ENCODE results near the gene IRX1. TPM values are rescaled to one million over a fixed set of nuclear protein-coding genes. Genes with fewer than 3 reads are reported as not detected.

The IRX1 gene
- total RNA-seq, result 7.5 TPM
- long read RNA-seq, transcript IRX1-201 (4 exons, 1,858 nt), result major isoform, 12 of 15 reads
- long read RNA-seq, partial matches to known transcripts, result 2 of 15 reads
- long read RNA-seq, other reads (novel, unspliced or antisense), result 1 of 15 reads

DNA sequence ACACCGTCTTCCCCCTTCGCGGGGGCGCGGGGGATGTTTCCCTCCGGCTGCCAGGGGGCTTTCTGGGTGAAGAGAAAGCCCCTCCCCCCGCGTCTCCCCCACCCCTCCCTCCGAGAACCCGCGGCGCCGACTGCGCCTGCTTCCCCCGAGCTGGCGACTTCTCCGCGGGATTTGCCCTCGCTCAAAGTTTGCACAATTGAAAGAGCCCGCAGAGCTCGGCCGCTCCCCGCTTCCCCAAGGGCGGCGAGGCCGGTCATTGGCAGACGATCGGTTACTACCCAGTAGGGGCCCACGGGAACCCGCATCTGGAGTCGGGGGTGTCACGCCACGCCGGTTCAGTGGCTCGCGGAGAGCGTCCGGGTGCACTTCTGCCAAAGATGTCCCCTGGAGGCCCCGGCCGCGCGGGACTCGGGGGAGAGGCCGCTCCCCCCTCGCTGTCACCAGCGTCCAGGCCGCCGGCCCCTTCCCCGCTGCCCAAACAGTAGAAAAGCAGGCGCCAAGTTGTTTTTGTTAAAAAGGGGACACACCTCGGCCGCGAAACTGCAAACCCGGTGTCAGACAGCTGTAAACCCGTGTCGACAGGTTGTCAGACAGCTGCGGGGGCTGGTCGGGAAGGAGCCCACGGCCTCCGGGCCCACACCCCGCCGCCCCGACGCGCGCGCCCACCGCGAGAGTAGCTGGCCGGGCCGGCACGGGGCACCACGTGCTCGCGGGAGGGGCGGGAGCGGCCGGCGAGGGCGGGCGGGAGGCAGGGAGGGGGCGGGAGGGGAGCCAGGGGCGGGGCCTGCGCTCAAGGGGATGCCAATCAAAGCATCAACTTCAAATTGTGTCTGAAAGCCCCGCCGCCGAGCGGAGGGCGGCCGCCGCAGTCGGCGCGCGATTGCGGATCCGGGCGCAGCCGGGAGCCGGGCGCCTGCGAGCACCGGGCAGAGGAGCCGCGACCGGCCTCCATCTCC, at the start of gene IRX1:
IRX1 (plus strand) TSS at position 827 of the 956 bp plus-strand sequence. CDS start 274 bp downstream, outside the sequence.
- peaks cover 96% of the 10 kb centered on the region for H3K27me3 ChIP-seq
- ATAC-seq (peak; percentile 70), DNase-seq (peak; percentile 82)
- no peaks in the 10 kb centered on the region for H3K9me3 ChIP-seq
- H3K27ac ChIP-seq, result no peak within 1 kb of the TSS
- intact Hi-C loops (cut with DNase I), result no loop called here
- no peak for TF ChIP-seq CTCF (IDR thresholded peaks at IDR 0.05)
- peak within 1 kb of the TSS; percentile 41 for H3K4me3 ChIP-seq
- H3K36me3 ChIP-seq, result no peaks in the 10 kb centered on the region
- H3K4me1 ChIP-seq, result peaks cover 11% of the 10 kb centered on the region

- Histone ChIP-seq H3K9me3 (no peaks in the 10 kb centered on the region), H3K36me3 (no peaks in the 10 kb centered on the region), H3K4me1 (no peaks in the 10 kb centered on the region), H3K27ac (no peak overlapping the region), H3K27me3 (no peaks in the 10 kb centered on the region), H3K4me3 (no peak overlapping the region)
- DNase-seq (no peak), ATAC-seq (no peak)
- TF ChIP-seq CTCF (IDR thresholded peaks at IDR 0.05), result no peak
- intact Hi-C loops (cut with DNase I), result no loop called here
Observed at GRCh38 chr5:3546028-3546427, 49.6 kb upstream of the IRX1 start.

DNA sequence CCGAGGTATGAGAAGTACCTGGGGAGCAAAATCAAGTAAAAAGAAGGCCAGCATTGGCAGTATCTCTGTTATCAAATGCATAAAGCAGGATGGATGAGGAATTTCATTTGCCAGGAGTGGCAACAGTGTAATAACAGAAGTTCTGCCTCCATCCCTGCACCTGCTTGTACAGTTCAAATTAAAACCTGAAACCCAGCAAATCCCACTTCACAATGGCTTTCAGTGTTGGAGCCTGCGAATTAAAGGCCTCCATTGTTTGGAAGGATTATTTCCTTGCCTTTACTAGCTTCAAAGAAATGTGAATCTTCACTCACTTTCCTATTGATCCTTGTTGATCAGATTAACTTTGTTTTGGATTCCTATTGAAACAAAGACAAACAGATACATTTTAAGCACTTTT, 31.5 kb upstream of the IRX1 start:
- Histone ChIP-seq H3K27me3 (no peaks in the 10 kb centered on the region), H3K27ac (no peak overlapping the region), H3K4me1 (no peaks in the 10 kb centered on the region), H3K36me3 (no peaks in the 10 kb centered on the region), H3K4me3 (no peak overlapping the region), H3K9me3 (peaks cover 3% of the 10 kb centered on the region)
- ATAC-seq (no peak), DNase-seq (no peak)
- intact Hi-C loops (cut with DNase I), result no loop called here
- TF ChIP-seq CTCF (IDR thresholded peaks at IDR 0.05), result no peak

- no peaks in the 10 kb centered on the region for H3K27me3 ChIP-seq
- intact Hi-C loops (cut with DNase I), result no loop called here
- no peaks in the 10 kb centered on the region for H3K36me3 ChIP-seq
- DNase-seq (no peak), ATAC-seq (peak; percentile 59)
- H3K4me1 ChIP-seq, result no peaks in the 10 kb centered on the region
- no peak overlapping the region for H3K4me3 ChIP-seq
- TF ChIP-seq CTCF (IDR thresholded peaks at IDR 0.05), result no peak
- H3K9me3 ChIP-seq, result no peaks in the 10 kb centered on the region
- no peak overlapping the region for H3K27ac ChIP-seq
Observed at GRCh38 chr5:3564827-3565518, 30.7 kb upstream of the IRX1 start.

GRCh38 chr5:3584724-3585531, 10.7 kb upstream of the IRX1 start:
- TF ChIP-seq CTCF (IDR thresholded peaks at IDR 0.05), result no peak
- H3K4me3 ChIP-seq, result no peak overlapping the region

More at GRCh38 chr5:3584724-3585531, 10.7 kb upstream of the IRX1 start:
- H3K27me3 ChIP-seq, result peaks cover 27% of the 10 kb centered on the region
- no peak overlapping the region for H3K27ac ChIP-seq
- DNase-seq (no peak), ATAC-seq (no peak)
- no peaks in the 10 kb centered on the region for H3K36me3 ChIP-seq
- intact Hi-C loops (cut with DNase I), result no loop called here
- no peaks in the 10 kb centered on the region for H3K9me3 ChIP-seq
- H3K4me1 ChIP-seq, result no peaks in the 10 kb centered on the region
